HEK293 (cell line): Measurements from ENCODE around the gene ZNF605.
A peak's percentile ranks its signal among the peaks of the same experiment; 100 is the strongest.
"Not testable (repeated sequence)": the region's sequence is repeated elsewhere in the genome, so short reads cannot be mapped to it uniquely, and the experiment has no call there.

ENCODE experiments used
- CTCF ChIA-PET: fragments of 350-600 bp; formaldehyde crosslinking; extraction: SDS; loops from one replicate; lab custom pipeline; 2021; ENCODE audit warnings: antibody characterized with exemption; lab: Yijun Ruan, JAX
- POLR2A ChIA-PET: fragments of 300-600 bp; formaldehyde crosslinking; extraction: SDS; loops from one replicate; lab custom pipeline; 2020; ENCODE audit warnings: antibody characterized with exemption, inconsistent platforms; lab: Yijun Ruan, JAX
- H3K27ac ChIP-seq: fragments of 200-500 bp; sonication (Bioruptor generic); 2 replicates; pipeline ENCODE4 v1.5.1; 2014; ENCODE audit warnings: low read depth, low read length, control low read depth, inconsistent platforms; ENCODE audit errors: extremely low read depth
- H3K36me3 ChIP-seq, 2 experiments: fragments of 200-500 bp in 1 of 2; sonication (Bioruptor generic) in 1 of 2; 1 replicate in 1 of 2; 2 replicates in 1 of 2; pipeline ENCODE4 v1.5.1; 2014 to 2017; ENCODE audit warnings: inconsistent platforms in 2 of 2, low read length in 2 of 2; ENCODE audit not compliant: control insufficient read depth in 2 of 2, insufficient read depth in 1 of 2
- H3K4me1 ChIP-seq: fragments of 200-500 bp; sonication (Bioruptor generic); 2 replicates; pipeline ENCODE4 v1.5.1; 2014; ENCODE audit warnings: mild to moderate bottlenecking, low read length, inconsistent platforms; ENCODE audit not compliant: control insufficient read depth, insufficient read depth
- H3K4me3 ChIP-seq: 2 replicates; pipeline ENCODE4 v1.5.1; 2011; ENCODE audit warnings: low read depth, mild to moderate bottlenecking, control low read depth, low read length, moderate library complexity
- H3K9me3 ChIP-seq: fragments of 200-500 bp; sonication (Bioruptor generic); 2 replicates; pipeline ENCODE4 v1.5.1; 2014; ENCODE audit warnings: low read depth, low read length, inconsistent platforms; ENCODE audit not compliant: control insufficient read depth, insufficient read depth
- IKZF3 ChIP-seq: fragments of 450-650 bp; IDR thresholded peaks from 2 replicates; pipeline ENCODE4 v1.5.0; 2018; ENCODE audit warnings: missing biosample characterization, mild to moderate bottlenecking, missing genetic modification characterization, moderate library complexity
- INSM2 ChIP-seq: fragments of 450-650 bp; formaldehyde crosslinking; IDR thresholded peaks from 2 replicates; pipeline ENCODE4 v1.5.1; 2016; ENCODE audit warnings: missing biosample characterization, missing genetic modification characterization
- PATZ1 ChIP-seq: fragments of 450-650 bp; formaldehyde crosslinking; IDR thresholded peaks from 2 replicates; pipeline ENCODE4 v1.5.1; 2016; ENCODE audit warnings: missing biosample characterization, missing genetic modification characterization
- PRDM10 ChIP-seq: fragments of 450-650 bp; formaldehyde crosslinking; IDR thresholded peaks from 2 replicates; pipeline ENCODE4 v1.5.1; 2016; ENCODE audit warnings: missing biosample characterization, missing genetic modification characterization
- SETDB1 ChIP-seq: IDR thresholded peaks from one replicate; pipeline ENCODE4 v1.6.1; 2017; ENCODE audit warnings: mild to moderate bottlenecking, low read length, moderate library complexity, mixed read lengths; ENCODE audit not compliant: insufficient read length
- ZNF248 ChIP-seq: fragments of 450-650 bp; formaldehyde crosslinking; IDR thresholded peaks from 2 replicates; pipeline ENCODE4 v1.5.1; 2017; ENCODE audit warnings: missing biosample characterization, missing genetic modification characterization
- ZNF37A ChIP-seq: fragments of 450-650 bp; IDR thresholded peaks from 2 replicates; pipeline ENCODE4 v1.5.1; 2018; ENCODE audit warnings: missing biosample characterization, missing genetic modification characterization
- ZNF645 ChIP-seq: fragments of 450-650 bp; formaldehyde crosslinking; IDR thresholded peaks from 2 replicates; pipeline ENCODE4; 2016; ENCODE audit warnings: missing biosample characterization, missing genetic modification characterization
- ZNF776 ChIP-seq: fragments of 450-650 bp; formaldehyde crosslinking; IDR thresholded peaks from 2 replicates; pipeline ENCODE4 v1.5.0; 2017; ENCODE audit warnings: missing biosample characterization, missing genetic modification characterization, borderline replicate concordance
- ZSCAN5A ChIP-seq: fragments of 450-650 bp; formaldehyde crosslinking; IDR thresholded peaks from 2 replicates; pipeline ENCODE4 v1.5.1; 2016; ENCODE audit warnings: missing biosample characterization, missing genetic modification characterization

Gene ZNF605

GRCh38 chr12:132908145-132909029 is 47.7 kb downstream of the ZNF605 start (continued):
- 0 out of 2 replicates have a peak, but pooled peaks have one; percentile 58 for TF ChIP-seq ZSCAN5A
- peak; percentile 58 for TF ChIP-seq PRDM10
- TF ChIP-seq ZNF776 (tag by site-specific recombination) = no peak
- peak; percentile 36; the same call in 1 of the 2 replicates for TF ChIP-seq IKZF3
- TF ChIP-seq ZNF645 (tag by site-specific recombination) = no peak
- peak; percentile 20 for TF ChIP-seq SETDB1
- peak; percentile 36; the same call in 1 of the 2 replicates for TF ChIP-seq PATZ1 (tag by site-specific recombination)

- POLR2A ChIA-PET = interaction anchor here (1.4 kb wide), 1 partner anchor 79 kb away, joined by 10 read pairs; the partner anchor contains the start of gene ZNF26
Observed at GRCh38 chr12:132907789-132908144, 48.3 kb downstream of the ZNF605 start.

GRCh38 chr12:132907216-132907615 is 48.9 kb downstream of the ZNF605 start:
- Histone ChIP-seq H3K36me3 (no peaks in the 10 kb centered on the region), H3K9me3 (no peaks in the 10 kb centered on the region; the same call in 1 of the 2 replicates), H3K4me3 (no peak overlapping the region), H3K27ac (no peak overlapping the region), H3K4me1 (peaks cover 2% of the 10 kb centered on the region; the same call in 1 of the 2 replicates)
- ChIA-PET CTCF (interaction anchor here (0.5 to 0.7 kb wide), 2 partner anchors 9 to 293 kb away, joined by 3 read pairs; no protein-coding TSS in a partner anchor), POLR2A (no interaction called here)
- no peak for TF ChIP-seq INSM2 (tag by site-specific recombination)
- TF ChIP-seq ZNF37A = no peak
- TF ChIP-seq ZNF248 (tag by site-specific recombination) = no peak

More at GRCh38 chr12:132907789-132908144, 48.3 kb downstream of the ZNF605 start:
- not testable (repeated sequence) for H3K36me3 ChIP-seq, H3K4me3 ChIP-seq, H3K27ac ChIP-seq, H3K9me3 ChIP-seq, H3K4me1 ChIP-seq
- CTCF ChIA-PET = interaction anchor here (0.7 kb wide), 1 partner anchor 293 kb away, joined by 3 read pairs; no protein-coding TSS in a partner anchor
